Naive B cell (primary cell): ENCODE data around the gene NCAN. TPM values are rescaled to one million over a fixed set of nuclear protein-coding genes. Genes with fewer than 3 reads are reported as not detected.
"Not testable (repeated sequence)": the region's sequence is repeated elsewhere in the genome, so short reads cannot be mapped to it uniquely, and the experiment has no call there.

Source experiments
- ATAC-seq, 2 donors: fragments of 150-1000 bp; cut with Tn5 transposase; 2 replicates each; pipeline ENCODE4 v1.10.0; 2021; ENCODE audit warnings: low read depth in 2 of 2, mild to moderate bottlenecking in 2 of 2, moderate library complexity in 2 of 2
- DNase-seq: peaks from one replicate; pipeline ENCODE4 v3.0.0; 2022
- H3K27ac Mint-ChIP-seq, 6 donors: one replicate each; pipeline ENCODE4 v1.8.0; 2020 to 2022; ENCODE audit warnings: mild to moderate bottlenecking in 6 of 6, mixed read lengths in 6 of 6, moderate library complexity in 5 of 6, inconsistent platforms in 2 of 6
- H3K27me3 Mint-ChIP-seq, 3 donors: one replicate each; pipeline ENCODE4 v1.8.0; 2021 to 2022; ENCODE audit warnings: mixed read lengths in 3 of 3, mild to moderate bottlenecking in 1 of 3
- H3K36me3 Mint-ChIP-seq, 2 donors: one replicate each; pipeline ENCODE4 v1.8.0; 2020 to 2022; ENCODE audit warnings: mixed read lengths in 2 of 2, inconsistent platforms in 1 of 2, mild to moderate bottlenecking in 1 of 2
- H3K4me1 Mint-ChIP-seq, 3 donors: one replicate each; pipeline ENCODE4 v1.8.0; 2020 to 2022; ENCODE audit warnings: mixed read lengths in 3 of 3, inconsistent platforms in 1 of 3, mild to moderate bottlenecking in 1 of 3, moderate library complexity in 1 of 3
- H3K4me3 Mint-ChIP-seq, 8 donors: one replicate each; pipeline ENCODE4 v1.8.0; 2020 to 2022; ENCODE audit warnings: mild to moderate bottlenecking in 8 of 8, mixed read lengths in 8 of 8, moderate library complexity in 8 of 8, inconsistent platforms in 2 of 8
- H3K9me3 Mint-ChIP-seq, 7 donors: one replicate each; pipeline ENCODE4 v1.8.0; 2020 to 2022; ENCODE audit warnings: mixed read lengths in 7 of 7, mild to moderate bottlenecking in 5 of 7, inconsistent platforms in 2 of 7, moderate library complexity in 1 of 7
- polyA plus RNA-seq, 6 donors: library from polyadenylated mRNA; unstranded; fragments of 300-500 nt; fragmentation: Illumina TruSeq; gene quantifications; one replicate each; pipeline ENCODE4 v1.2.3, GENCODE V29; 2021; ENCODE audit warnings: low read depth in 6 of 6

Gene NCAN
- polyA plus RNA-seq, 6 donors from 2014 or later, result not detected

GRCh38 chr19:19234220-19234816 is 22.6 kb downstream of the NCAN start:
- Mint-ChIP-seq H3K4me3 (no peak overlapping the region), H3K36me3 (no peaks in the 10 kb centered on the region), H3K4me1 (no peaks in the 10 kb centered on the region), H3K27me3 (peaks cover 7 to 26% (median 21%) of the 10 kb centered on the region in 3 donors), H3K9me3 (peaks cover 5 to 36% (median 24%) of the 10 kb centered on the region in 7 donors), H3K27ac (no peak overlapping the region)
- DNase-seq (no peak), ATAC-seq (no peak)

- Mint-ChIP-seq H3K9me3 (peaks cover 5 to 36% (median 24%) of the 10 kb centered on the region in 7 donors), H3K27ac (no peak overlapping the region), H3K4me3 (peak overlapping the region in 1 of 8 donors; percentile 33), H3K4me1 (no peaks in the 10 kb centered on the region), H3K36me3 (peaks cover 0 to 8% of the 10 kb centered on the region in 2 donors), H3K27me3 (peaks cover 7 to 40% (median 34%) of the 10 kb centered on the region in 3 donors)
- ATAC-seq, result no peak
- DNase-seq, result no peak
These were observed 24.4 kb downstream of the NCAN start for GRCh38 chr19:19236173-19236572.

- Mint-ChIP-seq H3K36me3 (peaks cover 0 to 8% of the 10 kb centered on the region in 2 donors), H3K4me3 (no peak overlapping the region), H3K9me3 (peaks cover 5 to 28% (median 22%) of the 10 kb centered on the region in 7 donors), H3K4me1 (no peaks in the 10 kb centered on the region), H3K27me3 (peaks cover 7 to 41% (median 26%) of the 10 kb centered on the region in 3 donors), H3K27ac (no peak overlapping the region)
- DNase-seq (no peak), ATAC-seq (no peak)
These were observed 26.6 kb downstream of the NCAN start for GRCh38 chr19:19238126-19238894.

DNA sequence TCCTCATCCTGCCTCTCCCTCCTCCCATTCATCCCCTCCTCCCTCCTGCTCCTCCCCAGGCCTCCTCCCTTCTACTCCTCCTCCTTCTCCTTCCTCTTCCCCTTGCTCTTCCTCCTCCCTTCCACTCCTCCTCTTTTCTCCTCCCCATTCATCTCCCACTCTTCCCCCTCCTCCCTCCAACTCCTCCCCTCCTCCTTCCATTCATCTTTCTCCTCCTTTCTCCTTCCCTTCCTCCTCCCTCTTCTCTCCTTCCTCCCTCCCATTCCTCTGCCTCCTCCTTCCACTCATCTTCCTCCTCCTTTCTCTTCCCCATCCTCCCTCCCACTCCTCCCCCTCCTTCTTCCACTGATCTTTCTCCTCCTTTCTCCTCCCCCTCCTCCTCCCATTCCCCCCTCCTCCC is 27.9 kb downstream of the NCAN start:
- Mint-ChIP-seq H3K27me3 (peaks cover 7 to 41% (median 26%) of the 10 kb centered on the region in 3 donors), H3K9me3 (peaks cover 5 to 21% (median 10%) of the 10 kb centered on the region in 7 donors), H3K4me1 (no peaks in the 10 kb centered on the region), H3K27ac (no peak overlapping the region), H3K4me3 (no peak overlapping the region), H3K36me3 (peaks cover 0 to 8% of the 10 kb centered on the region in 2 donors)
- no peak for DNase-seq
- ATAC-seq, result no peak

GRCh38 chr19:19240476-19240875 is 28.7 kb downstream of the NCAN start:
- no peak for ATAC-seq
- Mint-ChIP-seq H3K4me1 (no peaks in the 10 kb centered on the region), H3K27me3 (peaks cover 7 to 43% (median 26%) of the 10 kb centered on the region in 3 donors), H3K36me3 (peaks cover 0 to 8% of the 10 kb centered on the region in 2 donors), H3K27ac (no peak overlapping the region), H3K9me3 (peaks cover 5 to 16% (median 8%) of the 10 kb centered on the region in 7 donors), H3K4me3 (no peak overlapping the region)
- no peak for DNase-seq

DNA sequence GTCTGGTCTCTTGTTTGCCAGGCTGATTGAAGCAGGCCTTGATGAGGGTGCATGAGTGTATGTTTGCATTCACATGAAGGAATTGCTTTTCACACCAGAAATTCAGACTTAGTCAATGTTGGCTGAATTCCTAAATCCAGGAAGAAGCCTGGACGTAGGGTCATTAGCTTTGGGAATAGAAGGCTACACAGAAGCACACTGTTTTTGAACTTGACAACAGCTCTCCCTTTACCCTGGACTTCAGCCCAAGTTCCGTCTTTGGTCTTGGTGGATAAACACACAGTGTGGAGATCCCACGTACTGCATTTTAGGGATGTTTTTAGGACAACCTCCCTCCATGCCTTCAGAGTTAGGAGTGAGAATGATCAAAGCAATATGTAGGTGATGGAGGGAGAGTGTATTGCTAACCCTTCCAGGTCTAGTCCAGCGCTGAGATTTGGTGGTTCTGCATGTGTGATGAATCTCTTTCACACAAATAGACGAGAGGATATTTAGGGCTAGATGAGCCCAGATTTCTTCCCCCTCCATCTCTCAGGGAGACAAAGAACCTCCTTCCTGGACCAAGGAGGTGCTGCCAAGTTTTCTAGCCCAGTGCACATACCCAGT is 38.5 kb downstream of the NCAN start:
- peaks cover 22 to 70% (median 51%) of the 10 kb centered on the region in 3 donors for H3K27me3 Mint-ChIP-seq
- H3K27ac Mint-ChIP-seq, result no peak overlapping the region
- DNase-seq (no peak), ATAC-seq (no peak)
- H3K4me3 Mint-ChIP-seq, result no peak overlapping the region
- peaks cover 0 to 8% of the 10 kb centered on the region in 2 donors for H3K36me3 Mint-ChIP-seq
- H3K4me1 Mint-ChIP-seq, result no peaks in the 10 kb centered on the region
- H3K9me3 Mint-ChIP-seq, result peaks cover 0 to 1% (median 0%) of the 10 kb centered on the region in 7 donors

- not testable (repeated sequence) for H3K27ac Mint-ChIP-seq, ATAC-seq
- peaks cover 37 to 78% (median 72%) of the 10 kb centered on the region in 3 donors for H3K27me3 Mint-ChIP-seq
These were observed 41.7 kb downstream of the NCAN start for GRCh38 chr19:19253409-19253808.

DNA sequence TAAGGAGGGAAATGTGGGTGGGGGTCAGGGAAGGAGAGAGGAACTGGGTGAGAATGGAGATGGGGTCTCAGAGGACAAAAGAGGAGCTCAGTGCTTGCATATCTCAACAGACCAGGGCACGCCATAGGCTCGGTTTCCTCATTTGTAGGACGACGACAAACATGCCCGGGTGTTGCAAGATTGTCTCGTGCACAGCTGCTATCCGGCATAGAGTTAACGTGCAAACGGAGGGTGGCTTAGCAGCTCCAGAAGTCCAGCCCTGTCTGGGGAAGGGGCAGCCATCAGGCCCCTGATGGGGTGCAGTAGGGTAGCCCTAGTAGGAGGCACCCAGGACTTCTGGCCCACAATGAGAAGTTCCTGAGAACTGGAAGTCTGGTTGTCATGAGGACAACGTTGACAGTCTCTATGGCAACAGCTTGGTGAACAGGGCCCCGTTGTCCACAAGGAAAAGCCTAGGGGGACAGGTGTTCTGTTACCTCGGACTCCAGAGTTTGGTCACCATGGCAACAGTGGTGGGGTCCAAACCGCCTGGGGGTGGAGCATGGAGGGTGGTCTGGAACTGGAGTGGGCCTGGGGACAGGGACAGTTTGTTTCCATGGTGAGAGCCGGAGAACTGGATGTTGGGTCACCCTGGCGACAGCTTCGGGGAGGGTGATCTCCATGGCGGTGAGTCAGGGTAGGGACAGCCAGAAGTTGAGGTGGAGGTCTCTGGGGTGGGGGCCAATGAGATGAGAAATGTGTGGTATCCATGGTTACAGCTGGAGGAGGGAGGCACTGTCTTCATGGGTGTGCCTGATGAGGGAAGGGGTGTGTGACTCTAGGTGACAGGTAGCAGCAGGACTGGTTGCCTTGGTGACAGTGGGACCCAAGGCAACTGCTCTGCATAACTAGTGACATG is 44.6 kb downstream of the NCAN start:
- Mint-ChIP-seq H3K27me3 (peaks cover 40 to 76% (median 58%) of the 10 kb centered on the region in 3 donors), H3K4me1 (peaks cover 3 to 9% (median 6%) of the 10 kb centered on the region in 3 donors), H3K4me3 (peak overlapping the region in 1 of 8 donors; percentile 42), H3K9me3 (peaks cover 3 to 9% (median 5%) of the 10 kb centered on the region in 7 donors), H3K27ac (peak overlapping the region in 2 of 6 donors; percentile 59 to 82), H3K36me3 (peaks cover 0 to 16% of the 10 kb centered on the region in 2 donors)
- ATAC-seq (no peak), DNase-seq (no peak)

More at GRCh38 chr19:19253409-19253808, 41.7 kb downstream of the NCAN start:
- H3K4me3 Mint-ChIP-seq, DNase-seq, H3K4me1 Mint-ChIP-seq, H3K9me3 Mint-ChIP-seq, H3K36me3 Mint-ChIP-seq: not testable (repeated sequence)

DNA sequence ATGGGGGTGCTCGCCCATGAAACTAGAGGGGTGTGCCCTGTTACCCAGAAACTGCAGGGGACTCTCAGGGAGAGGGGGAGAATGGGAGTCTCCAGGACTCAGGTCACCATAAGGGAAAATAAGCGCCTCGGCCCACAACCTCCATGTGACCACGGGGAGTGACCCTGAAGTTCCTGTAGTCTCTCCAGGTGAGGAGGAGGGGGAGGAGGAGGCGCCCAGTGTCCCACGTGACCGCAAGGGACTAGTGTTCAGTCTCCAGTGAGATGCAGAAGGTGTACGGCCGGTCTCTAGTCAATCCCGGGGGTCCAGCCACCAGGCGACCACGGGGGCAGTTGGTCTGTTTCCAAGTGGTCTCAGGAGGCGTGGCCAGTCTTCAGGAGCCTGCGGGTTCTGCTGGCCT is 45.4 kb downstream of the NCAN start:
- no peak overlapping the region for H3K4me3 Mint-ChIP-seq
- peaks cover 0 to 10% of the 10 kb centered on the region in 2 donors for H3K36me3 Mint-ChIP-seq
- no peak for ATAC-seq
- peaks cover 7 to 12% (median 10%) of the 10 kb centered on the region in 3 donors for H3K4me1 Mint-ChIP-seq
- H3K27ac Mint-ChIP-seq, result no peak overlapping the region
- DNase-seq, result no peak
- peaks cover 3 to 9% (median 5%) of the 10 kb centered on the region in 7 donors for H3K9me3 Mint-ChIP-seq
- H3K27me3 Mint-ChIP-seq, result peaks cover 42 to 74% (median 57%) of the 10 kb centered on the region in 3 donors

DNA sequence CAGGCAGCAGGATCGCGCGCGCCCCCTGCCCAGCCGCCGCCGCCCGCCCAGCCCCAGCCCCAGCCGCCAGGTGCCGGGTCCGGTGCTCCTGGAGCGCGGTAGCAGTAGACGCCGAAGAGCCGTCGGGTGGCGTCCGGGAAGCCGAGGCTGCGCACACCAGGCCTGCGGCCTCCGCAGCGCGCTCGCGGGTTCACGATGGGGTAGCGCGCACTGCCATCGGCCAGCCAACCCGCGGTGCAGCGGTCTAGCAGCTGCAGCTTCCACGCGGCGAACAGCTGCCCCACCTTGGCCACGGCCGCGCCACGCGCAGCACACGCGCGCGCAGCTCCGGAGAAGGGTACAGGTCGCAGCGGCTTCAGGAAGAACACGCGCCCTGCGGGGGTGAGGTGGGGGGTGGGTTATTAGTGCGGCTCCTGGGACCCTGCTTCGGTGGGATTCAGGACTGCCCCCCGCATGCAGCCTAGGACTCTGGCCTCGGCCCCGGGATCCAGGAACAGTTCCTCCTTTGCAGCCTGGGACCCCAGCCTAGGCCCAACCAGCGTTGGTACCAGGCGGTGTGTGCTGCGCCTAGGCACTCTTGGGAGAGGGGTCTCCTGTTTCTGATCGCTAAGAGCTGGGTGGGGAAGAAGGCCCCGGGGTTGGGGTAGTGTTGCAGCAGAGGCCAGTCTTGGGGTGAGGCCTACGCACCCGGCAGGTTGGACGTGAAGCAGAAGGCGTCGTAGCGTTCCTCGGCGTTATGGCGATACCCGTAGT is 46.3 kb downstream of the NCAN start:
- Mint-ChIP-seq H3K9me3 (peaks cover 3 to 9% (median 5%) of the 10 kb centered on the region in 7 donors), H3K4me1 (peaks cover 12 to 17% (median 15%) of the 10 kb centered on the region in 3 donors), H3K27me3 (peaks cover 47 to 73% (median 61%) of the 10 kb centered on the region in 3 donors), H3K27ac (no peak overlapping the region), H3K4me3 (no peak overlapping the region), H3K36me3 (peaks cover 0 to 8% of the 10 kb centered on the region in 2 donors)
- DNase-seq (no peak), ATAC-seq (no peak)

DNA sequence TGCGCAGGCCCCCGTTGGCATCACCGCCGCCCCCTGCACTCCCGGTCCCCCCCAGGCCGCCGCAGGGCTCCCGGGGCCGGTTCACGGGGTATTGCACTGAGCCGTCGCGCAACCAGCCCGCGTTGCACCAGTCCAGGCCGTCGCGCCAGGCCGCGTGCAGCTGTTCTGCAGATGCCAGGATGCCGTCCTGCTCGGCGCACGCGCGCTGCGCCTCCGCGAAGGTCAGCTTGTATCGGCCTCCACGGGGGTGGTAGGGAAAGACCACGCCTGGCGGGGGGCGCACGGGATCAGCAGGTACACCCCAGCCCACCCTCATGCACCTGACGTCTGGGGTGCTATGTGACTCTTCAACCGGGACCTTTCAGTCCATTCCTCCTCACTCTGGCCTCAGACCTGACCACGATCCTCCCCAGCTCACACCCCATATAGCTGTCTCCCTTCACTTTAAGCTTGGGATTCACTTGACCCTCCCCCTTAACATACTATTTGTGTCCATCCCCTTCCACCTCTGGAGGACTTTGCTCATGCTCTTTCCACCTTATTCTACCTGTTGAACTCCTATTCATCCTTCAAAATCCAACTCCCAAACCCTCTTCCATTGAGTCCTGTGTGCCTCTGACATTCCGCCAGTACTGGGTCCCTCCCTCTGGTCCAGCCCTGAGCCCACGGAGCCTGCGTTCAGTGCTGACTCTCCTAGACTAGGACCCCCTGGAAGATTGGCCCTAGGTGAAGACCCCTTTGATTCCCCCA is 47.0 kb downstream of the NCAN start:
- Mint-ChIP-seq H3K9me3 (peaks cover 3 to 9% (median 5%) of the 10 kb centered on the region in 7 donors), H3K4me1 (peaks cover 12 to 21% (median 15%) of the 10 kb centered on the region in 3 donors), H3K36me3 (peaks cover 0 to 8% of the 10 kb centered on the region in 2 donors), H3K27ac (no peak overlapping the region), H3K4me3 (no peak overlapping the region), H3K27me3 (peaks cover 47 to 73% (median 64%) of the 10 kb centered on the region in 3 donors)
- DNase-seq (no peak), ATAC-seq (no peak)
